IMR-90 (cell line): ENCODE data around the gene PPP1R9B. TPM values are rescaled to one million over a fixed set of nuclear protein-coding genes. Genes with fewer than 3 reads are reported as not detected.

Source experiments
- BHLHE40 ChIP-seq: fragments of 150-350 bp; IDR thresholded peaks from 2 replicates; pipeline ENCODE4 v1.6.1; 2016; ENCODE audit warnings: mild to moderate bottlenecking, low read depth, low read length
- CHD1 ChIP-seq: IDR thresholded peaks from 2 replicates; pipeline ENCODE4 v1.6.1; 2012; ENCODE audit warnings: low read depth, low read length, improper control_type of control experiment
- FOS ChIP-seq: fragments of 150-350 bp; IDR thresholded peaks from 2 replicates; pipeline ENCODE4 v1.6.1; 2016; ENCODE audit warnings: low read depth, low read length
- NFE2L2 ChIP-seq: fragments of 150-350 bp; IDR thresholded peaks from 2 replicates; pipeline ENCODE4 v1.6.1; 2016; ENCODE audit warnings: low read depth, mild to moderate bottlenecking, low read length
- RAD21 ChIP-seq: IDR thresholded peaks from 2 replicates; pipeline ENCODE4 v1.6.1; 2012; ENCODE audit warnings: low read length, improper control_type of control experiment
- RFX5 ChIP-seq: IDR thresholded peaks from 2 replicates; pipeline ENCODE4 v1.8.0; 2012; ENCODE audit warnings: low read depth, mild to moderate bottlenecking, low read length, moderate library complexity
- polyA plus RNA-seq, 3 experiments: library from polyadenylated mRNA; depleted of rRNA; stranded (reverse); fragments of >200 nt; gene quantifications; 2 replicates each; pipeline ENCODE4 v1.2.3, GENCODE V29; 2012; ENCODE audit warnings: low replicate concordance in 1 of 3
- total RNA-seq: library from RNA; depleted of rRNA; stranded (reverse); fragments of >200 nt; gene quantifications from 2 replicates; pipeline ENCODE4 v1.2.3, GENCODE V29; 2012
- TF ChIP-seq, protein P1 (sequence below): fragments of 150-350 bp; IDR thresholded peaks from 2 replicates; pipeline ENCODE4 v1.6.1; 2017; ENCODE audit warnings: mild to moderate bottlenecking, antibody characterized with exemption, low read length, low read depth

The PPP1R9B gene
- total and polyA plus RNA-seq, 2 of the 4 experiments (the other 2 are of a cell fraction), result 23.0 to 28.0 TPM

DNA sequence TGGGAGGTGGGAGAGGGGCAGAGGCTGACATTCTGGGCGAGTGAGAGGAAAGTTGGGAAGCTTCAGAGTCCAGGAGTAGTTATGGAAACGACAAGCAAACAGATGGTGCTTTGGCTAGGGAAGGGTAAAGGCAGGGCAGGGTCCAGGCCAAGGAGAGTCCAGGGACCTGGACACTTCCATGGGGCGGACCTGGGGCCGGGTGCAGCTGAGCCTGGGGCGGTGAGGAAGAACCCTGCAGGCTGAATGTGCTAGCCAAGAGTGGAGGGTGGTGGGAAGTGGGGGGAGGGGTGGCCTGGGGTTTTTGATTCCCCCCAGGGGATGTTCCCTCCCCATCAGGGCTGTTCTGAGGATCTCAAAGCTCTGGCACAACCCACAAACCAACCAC lies 2.6 kb downstream of the PPP1R9B start (continued):
- TF ChIP-seq, protein P1, sequence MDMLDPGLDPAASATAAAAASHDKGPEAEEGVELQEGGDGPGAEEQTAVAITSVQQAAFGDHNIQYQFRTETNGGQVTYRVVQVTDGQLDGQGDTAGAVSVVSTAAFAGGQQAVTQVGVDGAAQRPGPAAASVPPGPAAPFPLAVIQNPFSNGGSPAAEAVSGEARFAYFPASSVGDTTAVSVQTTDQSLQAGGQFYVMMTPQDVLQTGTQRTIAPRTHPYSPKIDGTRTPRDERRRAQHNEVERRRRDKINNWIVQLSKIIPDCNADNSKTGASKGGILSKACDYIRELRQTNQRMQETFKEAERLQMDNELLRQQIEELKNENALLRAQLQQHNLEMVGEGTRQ, result no peak
- TF ChIP-seq RAD21, result no peak
- TF ChIP-seq CHD1, result no peak
- no peak for TF ChIP-seq RFX5
- TF ChIP-seq FOS, result no peak
- no peak for TF ChIP-seq BHLHE40
- TF ChIP-seq NFE2L2, result no peak
